ENCODE measurements around the gene PLG.
"Not testable (repeated sequence)": the region's sequence is repeated elsewhere in the genome, so short reads cannot be mapped to it uniquely, and the experiment has no call there.

PLG gene

GRCh38 chr6:160793652-160794051, 91.6 kb downstream of the PLG start:
- TF ChIP-seq CTCF (IDR thresholded peaks at IDR 0.05; ENCODE audit: extremely low read depth, insufficient read depth, missing control alignments), result no peak
- in situ Hi-C loops (cut with MboI; ENCODE audit: low pct_unique_long_range_greater_than_20kb, low sequenced_read_pairs, unreplicated experiment), result no loop called here

GRCh38 chr6:160795721-160796120, 93.7 kb downstream of the PLG start:
- no peak for TF ChIP-seq CTCF (IDR thresholded peaks at IDR 0.05; ENCODE audit: extremely low read depth, insufficient read depth, missing control alignments)
- in situ Hi-C loops (cut with MboI; ENCODE audit: low pct_unique_long_range_greater_than_20kb, low sequenced_read_pairs, unreplicated experiment), result no loop called here
- no peak for DNase-seq (ENCODE audit: low spot score)

More at GRCh38 chr6:160793652-160794051, 91.6 kb downstream of the PLG start:
- no peak for DNase-seq (ENCODE audit: low spot score)

GRCh38 chr6:160798625-160799024, 96.6 kb downstream of the PLG start:
- in situ Hi-C loops (cut with MboI; ENCODE audit: low pct_unique_long_range_greater_than_20kb, low sequenced_read_pairs, unreplicated experiment), result no loop called here
- TF ChIP-seq CTCF (IDR thresholded peaks at IDR 0.05; ENCODE audit: extremely low read depth, insufficient read depth, missing control alignments), result no peak
- no peak for DNase-seq (ENCODE audit: low spot score)

- DNase-seq (ENCODE audit: low spot score), result no peak
- in situ Hi-C loops (cut with MboI; ENCODE audit: low pct_unique_long_range_greater_than_20kb, low sequenced_read_pairs, unreplicated experiment), result no loop called here
- no peak for TF ChIP-seq CTCF (IDR thresholded peaks at IDR 0.05; ENCODE audit: extremely low read depth, insufficient read depth, missing control alignments)
Observed at GRCh38 chr6:160799801-160800506, 97.9 kb downstream of the PLG start.

- TF ChIP-seq CTCF (IDR thresholded peaks at IDR 0.05; ENCODE audit: extremely low read depth, insufficient read depth, missing control alignments), result no peak
- no peak for DNase-seq (ENCODE audit: low spot score)
- in situ Hi-C loops (cut with MboI; ENCODE audit: low pct_unique_long_range_greater_than_20kb, low sequenced_read_pairs, unreplicated experiment), result no loop called here
Observed at GRCh38 chr6:160801418-160801817, 99.4 kb downstream of the PLG start.

GRCh38 chr6:160802049-160802448, 100.0 kb downstream of the PLG start:
- DNase-seq (ENCODE audit: low spot score); in situ Hi-C loops (cut with MboI; ENCODE audit: low pct_unique_long_range_greater_than_20kb, low sequenced_read_pairs, unreplicated experiment): not testable (repeated sequence)
